ENCODE results near the gene SANBR. TPM values are rescaled to one million over a fixed set of nuclear protein-coding genes. Genes with fewer than 3 reads are reported as not detected.

The SANBR gene
- total RNA-seq, 1 donor from 2014 or later: 14.0 TPM

- Histone ChIP-seq H3K9ac (ENCODE audit: low read length) (no peak overlapping the region), H3K4me1 (ENCODE audit: insufficient read depth, low read length) (no peaks in the 10 kb centered on the region), H3K4me3 (ENCODE audit: insufficient read depth, low read depth, low read length) (no peak overlapping the region), H2AFZ (ENCODE audit: low read depth, low read length) (no peak overlapping the region), H4K20me1 (ENCODE audit: insufficient read depth, low read length) (no peaks in the 10 kb centered on the region), H3K27ac (ENCODE audit: low read depth, low read length) (no peak overlapping the region), H3K36me3 (ENCODE audit: insufficient read depth, low read length) (no peaks in the 10 kb centered on the region), H3K4me2 (ENCODE audit: low read length) (no peak overlapping the region), H3K79me2 (ENCODE audit: insufficient read depth, low read length) (no peaks in the 10 kb centered on the region), H3K27me3 (ENCODE audit: insufficient read depth, low read length) (no peaks in the 10 kb centered on the region), H3K9me3 (ENCODE audit: insufficient read depth, low read depth, low read length) (no peaks in the 10 kb centered on the region)
- DNase-seq (ENCODE audit: low read depth): no peak
- peaks cover 4% of the 10 kb centered on the region for H3K36me3 Mint-ChIP-seq (ENCODE audit: low read depth, unreplicated experiment)
- H3K9me3 Mint-ChIP-seq (ENCODE audit: unreplicated experiment): no peaks in the 10 kb centered on the region
- H3K4me3 Mint-ChIP-seq (ENCODE audit: unreplicated experiment): no peak overlapping the region
- no peak overlapping the region for H3K27ac Mint-ChIP-seq (ENCODE audit: unreplicated experiment)
- no peaks in the 10 kb centered on the region for H3K4me1 Mint-ChIP-seq (ENCODE audit: low read depth, unreplicated experiment)
- no peak for TF ChIP-seq CTCF (IDR thresholded peaks at IDR 0.05; ENCODE audit: insufficient read depth, low read depth, low read length)
- no peak for TF ChIP-seq EZH2 (IDR thresholded peaks at IDR 0.05; ENCODE audit: insufficient read depth, low read length)
- no peaks in the 10 kb centered on the region for H3K27me3 Mint-ChIP-seq (ENCODE audit: low read depth, unreplicated experiment)
- no peak for FAIRE-seq
Observed at GRCh38 chr2:61055557-61055956, 10.1 kb upstream of the SANBR start.

- no peak overlapping the region for H3K4me2 ChIP-seq (ENCODE audit: low read length)
- Mint-ChIP-seq H3K4me1 (ENCODE audit: low read depth, unreplicated experiment) (no peaks in the 10 kb centered on the region), H3K27me3 (ENCODE audit: low read depth, unreplicated experiment) (no peaks in the 10 kb centered on the region), H3K4me3 (ENCODE audit: unreplicated experiment) (no peak overlapping the region), H3K36me3 (ENCODE audit: low read depth, unreplicated experiment) (peaks cover 5% of the 10 kb centered on the region), H3K27ac (ENCODE audit: unreplicated experiment) (no peak overlapping the region), H3K9me3 (ENCODE audit: unreplicated experiment) (no peaks in the 10 kb centered on the region)
- no peak overlapping the region for H3K9ac ChIP-seq (ENCODE audit: low read length)
- DNase-seq (ENCODE audit: low read depth): no peak
- H3K79me2 ChIP-seq (ENCODE audit: insufficient read depth, low read length): no peaks in the 10 kb centered on the region
- no peak for FAIRE-seq
- no peak overlapping the region for H3K4me3 ChIP-seq (ENCODE audit: insufficient read depth, low read depth, low read length)
- H3K36me3 ChIP-seq (ENCODE audit: insufficient read depth, low read length): no peaks in the 10 kb centered on the region
- no peaks in the 10 kb centered on the region for H4K20me1 ChIP-seq (ENCODE audit: insufficient read depth, low read length)
- TF ChIP-seq CTCF (IDR thresholded peaks at IDR 0.05; ENCODE audit: insufficient read depth, low read depth, low read length) (no peak), EZH2 (IDR thresholded peaks at IDR 0.05; ENCODE audit: insufficient read depth, low read length) (no peak)
- no peaks in the 10 kb centered on the region for H3K4me1 ChIP-seq (ENCODE audit: insufficient read depth, low read length)
- H3K27me3 ChIP-seq (ENCODE audit: insufficient read depth, low read length): no peaks in the 10 kb centered on the region
- H3K9me3 ChIP-seq (ENCODE audit: insufficient read depth, low read depth, low read length): no peaks in the 10 kb centered on the region
- H3K27ac ChIP-seq (ENCODE audit: low read depth, low read length): no peak overlapping the region
- H2AFZ ChIP-seq (ENCODE audit: low read depth, low read length): no peak overlapping the region
Observed at GRCh38 chr2:61057562-61057961, 8.1 kb upstream of the SANBR start.

- H3K9me3 Mint-ChIP-seq (ENCODE audit: unreplicated experiment): no peaks in the 10 kb centered on the region
- no peaks in the 10 kb centered on the region for H3K9me3 ChIP-seq (ENCODE audit: insufficient read depth, low read depth, low read length)
- no peak for FAIRE-seq
- no peak overlapping the region for H3K27ac Mint-ChIP-seq (ENCODE audit: unreplicated experiment)
- H4K20me1 ChIP-seq (ENCODE audit: insufficient read depth, low read length): no peaks in the 10 kb centered on the region
- TF ChIP-seq EZH2 (IDR thresholded peaks at IDR 0.05; ENCODE audit: insufficient read depth, low read length): no peak
- TF ChIP-seq CTCF (IDR thresholded peaks at IDR 0.05; ENCODE audit: insufficient read depth, low read depth, low read length): no peak
- no peak overlapping the region for H3K4me3 ChIP-seq (ENCODE audit: insufficient read depth, low read depth, low read length)
- no peaks in the 10 kb centered on the region for H3K4me1 Mint-ChIP-seq (ENCODE audit: low read depth, unreplicated experiment)
- H3K36me3 Mint-ChIP-seq (ENCODE audit: low read depth, unreplicated experiment): peaks cover 5% of the 10 kb centered on the region
- no peak overlapping the region for H3K4me3 Mint-ChIP-seq (ENCODE audit: unreplicated experiment)
- no peaks in the 10 kb centered on the region for H3K36me3 ChIP-seq (ENCODE audit: insufficient read depth, low read length)
- DNase-seq (ENCODE audit: low read depth): no peak
- H3K27me3 Mint-ChIP-seq (ENCODE audit: low read depth, unreplicated experiment): no peaks in the 10 kb centered on the region
- no peak overlapping the region for H3K27ac ChIP-seq (ENCODE audit: low read depth, low read length)
- no peak overlapping the region for H2AFZ ChIP-seq (ENCODE audit: low read depth, low read length)
- H3K79me2 ChIP-seq (ENCODE audit: insufficient read depth, low read length): no peaks in the 10 kb centered on the region
- H3K4me2 ChIP-seq (ENCODE audit: low read length): no peak overlapping the region
- no peaks in the 10 kb centered on the region for H3K4me1 ChIP-seq (ENCODE audit: insufficient read depth, low read length)
- H3K9ac ChIP-seq (ENCODE audit: low read length): no peak overlapping the region
- no peaks in the 10 kb centered on the region for H3K27me3 ChIP-seq (ENCODE audit: insufficient read depth, low read length)
Observed at GRCh38 chr2:61059382-61059781, 6.3 kb upstream of the SANBR start.
